AG09309 (cell line): ENCODE results near the gene SORCS1.

Source experiments
- DNase-seq: peaks from one replicate; pipeline ENCODE4 v3.0.0-alpha.2; 2010; ENCODE audit warnings: low read depth
- H3K4me3 ChIP-seq: 2 replicates; pipeline ENCODE4 v1.5.1; 2011; ENCODE audit warnings: mild to moderate bottlenecking, low read depth, low read length, moderate library complexity; ENCODE audit not compliant: control insufficient read depth
- CTCF ChIP-seq: IDR thresholded peaks from 2 replicates; pipeline ENCODE4 v1.5.1; 2011; ENCODE audit warnings: mild to moderate bottlenecking, low read depth, low read length, inconsistent platforms; ENCODE audit not compliant: insufficient read depth, control insufficient read depth; ENCODE audit errors: missing control alignments

Gene SORCS1

GRCh38 chr10:106914016-106914415 is 250.5 kb downstream of the SORCS1 start:
- no peak overlapping the region for H3K4me3 ChIP-seq
- TF ChIP-seq CTCF, result no peak
- DNase-seq, result no peak

- no peak for TF ChIP-seq CTCF
- DNase-seq, result no peak
- H3K4me3 ChIP-seq, result no peak overlapping the region
Observed at GRCh38 chr10:106913348-106913747, 251.2 kb downstream of the SORCS1 start.

- H3K4me3 ChIP-seq, result no peak overlapping the region
- DNase-seq, result no peak
- no peak for TF ChIP-seq CTCF
Observed at GRCh38 chr10:106911096-106911495, 253.4 kb downstream of the SORCS1 start.

GRCh38 chr10:106910666-106911065 is 253.8 kb downstream of the SORCS1 start:
- TF ChIP-seq CTCF, result no peak
- no peak overlapping the region for H3K4me3 ChIP-seq
- DNase-seq, result no peak

- no peak overlapping the region for H3K4me3 ChIP-seq
- no peak for DNase-seq
- TF ChIP-seq CTCF, result no peak
Observed at GRCh38 chr10:106908225-106908624, 256.3 kb downstream of the SORCS1 start.

GRCh38 chr10:106904209-106904608 is 260.3 kb downstream of the SORCS1 start:
- TF ChIP-seq CTCF, result no peak
- DNase-seq, result no peak
- H3K4me3 ChIP-seq, result no peak overlapping the region

- TF ChIP-seq CTCF, result no peak
- H3K4me3 ChIP-seq, result no peak overlapping the region
- no peak for DNase-seq
Observed at GRCh38 chr10:106903180-106903579, 261.3 kb downstream of the SORCS1 start.
